Thyroid gland (tissue), 4 donors: ENCODE data around the gene SLC2A13. TPM values are rescaled to one million over a fixed set of nuclear protein-coding genes. Genes with fewer than 3 reads are reported as not detected.
"Not testable (repeated sequence)": the region's sequence is repeated elsewhere in the genome, so short reads cannot be mapped to it uniquely, and the experiment has no call there.

Source experiments
- DNase-seq, 2 donors: peaks; one replicate each; pipeline ENCODE4 v3.0.0-alpha.2; 2019
- H3K27ac ChIP-seq, 3 donors: fragments of 200-600 bp; sonication (generic); 1 replicate in 2 of 3; 2 replicates in 1 of 3; pipeline ENCODE4 v1.5.1; 2016 to 2019; ENCODE audit warnings: mild to moderate bottlenecking in 1 of 3, moderate library complexity in 1 of 3
- H3K27me3 ChIP-seq: fragments of 200-600 bp; sonication (generic); one replicate; pipeline ENCODE4 v1.5.1; 2019
- H3K36me3 ChIP-seq, 2 donors: fragments of 200-600 bp; sonication (generic); one replicate each; pipeline ENCODE4 v1.5.1; 2016 to 2019
- H3K4me1 ChIP-seq, 2 donors: fragments of 200-600 bp; sonication (generic); one replicate each; pipeline ENCODE4 v1.5.1; 2017 to 2019
- H3K4me3 ChIP-seq, 3 donors: fragments of 200-600 bp; sonication (generic); replicated peaks in 1 of 3; 1 replicate in 2 of 3; 2 replicates in 1 of 3; pipeline ENCODE4 v1.5.1; 2016; ENCODE audit warnings: mild to moderate bottlenecking in 1 of 3
- H3K9me3 ChIP-seq: fragments of 200-600 bp; sonication (generic); one replicate; pipeline ENCODE4 v1.5.1; 2017
- CTCF ChIP-seq, 6 experiments: fragments of 200-600 bp in 3 of 6; fragments of 450-650 bp in 3 of 6; sonication (generic) in 3 of 6; IDR thresholded peaks; one replicate each; pipeline ENCODE4 v1.5.1; 2016 to 2019; ENCODE audit warnings: antibody characterized with exemption in 6 of 6, mild to moderate bottlenecking in 2 of 6, inconsistent platforms in 1 of 6, moderate library complexity in 1 of 6
- POLR2A ChIP-seq, 2 donors: fragments of 450-650 bp; IDR thresholded peaks; one replicate each; pipeline ENCODE4 v1.6.1; 2017; ENCODE audit warnings: antibody characterized with exemption in 2 of 2, mild to moderate bottlenecking in 2 of 2, moderate library complexity in 1 of 2
- WGBS, 2 donors: methylation state at CpG; one replicate each; pipeline ENCODE4 v1.1.5; 2017; 5-methylcytosine and 5-hydroxymethylcytosine counted together
- intact Hi-C: fragments of 100-400 bp; cut with DNase I; formaldehyde crosslinking; loops from one replicate; pipeline ENCODE4 v1.15.1; 2023
- total RNA-seq, 4 donors: library from RNA; depleted of rRNA; stranded (reverse); fragments of >200 nt; gene quantifications; one replicate each; pipeline ENCODE4 v1.2.3, GENCODE V29; 2016

The SLC2A13 gene
- total RNA-seq, 4 donors from 2014 or later, result 9.8 to 21.3 (median 10.0) TPM

- intact Hi-C loops, result no loop called here
- Histone ChIP-seq H3K4me3 (no peak overlapping the region), H3K27ac (no peak overlapping the region), H3K4me1 (no peaks in the 10 kb centered on the region), H3K27me3 (no peaks in the 10 kb centered on the region), H3K9me3 (no peaks in the 10 kb centered on the region), H3K36me3 (no peaks in the 10 kb centered on the region)
- no peak for TF ChIP-seq POLR2A (IDR thresholded peaks at IDR 0.05)
- no peak for TF ChIP-seq CTCF (IDR thresholded peaks at IDR 0.05)
- no peak for DNase-seq
These were observed 199.6 kb downstream of the SLC2A13 start for GRCh38 chr12:39906237-39906636.

GRCh38 chr12:39905152-39905551 lies 200.7 kb downstream of the SLC2A13 start:
- H3K4me3 ChIP-seq, result no peak overlapping the region
- WGBS, 2 donors, result 66 to 75% methylated on average over 1 of the region's 1 CpG
- intact Hi-C loops, result no loop called here
- H3K9me3 ChIP-seq, result no peaks in the 10 kb centered on the region
- TF ChIP-seq POLR2A (IDR thresholded peaks at IDR 0.05) (no peak), CTCF (IDR thresholded peaks at IDR 0.05) (no peak)
- no peaks in the 10 kb centered on the region for H3K4me1 ChIP-seq
- H3K27ac ChIP-seq, result no peak overlapping the region
- peak; percentile 2 to 4 for DNase-seq
- no peaks in the 10 kb centered on the region for H3K36me3 ChIP-seq
- H3K27me3 ChIP-seq, result no peaks in the 10 kb centered on the region

- intact Hi-C loops, result no loop called here
- TF ChIP-seq POLR2A (IDR thresholded peaks at IDR 0.05) (no peak), CTCF (IDR thresholded peaks at IDR 0.05) (no peak)
- no peaks in the 10 kb centered on the region for H3K4me1 ChIP-seq
These were observed 203.1 kb downstream of the SLC2A13 start for GRCh38 chr12:39902821-39903220.

GRCh38 chr12:39897315-39897714 lies 208.6 kb downstream of the SLC2A13 start:
- Histone ChIP-seq H3K36me3 (no peaks in the 10 kb centered on the region), H3K4me1 (no peaks in the 10 kb centered on the region), H3K27me3 (no peaks in the 10 kb centered on the region), H3K9me3 (no peaks in the 10 kb centered on the region), H3K4me3 (no peak overlapping the region), H3K27ac (no peak overlapping the region)
- no peak for DNase-seq
- WGBS, 2 donors, result 76 to 91% methylated on average over 1 of the region's 1 CpG
- TF ChIP-seq CTCF (IDR thresholded peaks at IDR 0.05) (no peak), POLR2A (IDR thresholded peaks at IDR 0.05) (no peak)
- intact Hi-C loops, result no loop called here

More at GRCh38 chr12:39902821-39903220, 203.1 kb downstream of the SLC2A13 start:
- Histone ChIP-seq H3K27ac (no peak overlapping the region), H3K27me3 (no peaks in the 10 kb centered on the region), H3K9me3 (no peaks in the 10 kb centered on the region), H3K36me3 (no peaks in the 10 kb centered on the region), H3K4me3 (no peak overlapping the region)
- WGBS, 2 donors, result 78 to 86% methylated on average over 2 of the region's 2 CpGs
- no peak for DNase-seq

GRCh38 chr12:39893388-39893787 lies 212.5 kb downstream of the SLC2A13 start:
- WGBS, 2 donors, result 95% methylated on average over 6 of the region's 6 CpGs
- H3K9me3 ChIP-seq, result not testable (repeated sequence)

GRCh38 chr12:39892146-39892545 lies 213.7 kb downstream of the SLC2A13 start:
- WGBS, 2 donors, result 80 to 85% methylated on average over 3 of the region's 3 CpGs
- intact Hi-C loops, result no loop called here
- Histone ChIP-seq H3K27me3 (no peaks in the 10 kb centered on the region), H3K9me3 (no peaks in the 10 kb centered on the region), H3K27ac (no peak overlapping the region), H3K4me3 (no peak overlapping the region), H3K36me3 (no peaks in the 10 kb centered on the region), H3K4me1 (no peaks in the 10 kb centered on the region)
- DNase-seq, result no peak
- no peak for TF ChIP-seq POLR2A (IDR thresholded peaks at IDR 0.05)
- no peak for TF ChIP-seq CTCF (IDR thresholded peaks at IDR 0.05)

More at GRCh38 chr12:39893388-39893787, 212.5 kb downstream of the SLC2A13 start:
- intact Hi-C loops, H3K27me3 ChIP-seq, H3K4me1 ChIP-seq, H3K27ac ChIP-seq, H3K4me3 ChIP-seq, H3K36me3 ChIP-seq, DNase-seq: not testable (repeated sequence)
